ENCODE data around the gene IRF3.
A peak's percentile ranks its signal among the peaks of the same experiment; 100 is the strongest.

Gene IRF3

DNA sequence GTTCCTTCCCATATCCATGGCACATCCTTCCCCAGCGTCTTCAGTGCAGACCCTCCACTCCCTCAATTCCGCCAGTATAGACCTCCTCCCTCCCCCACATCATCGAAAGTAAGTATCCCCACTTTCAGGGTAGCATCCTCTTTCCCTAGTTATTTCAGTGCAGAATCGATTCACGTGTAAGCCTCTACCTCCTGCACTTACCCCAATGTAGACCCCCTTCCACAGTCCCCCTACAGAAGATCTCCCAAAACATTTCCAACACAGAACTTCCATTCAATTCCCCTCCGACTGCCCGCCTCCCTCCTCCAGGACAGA, 664 bp downstream of the IRF3 start:
- no peak for DNase-seq

- peak; percentile 70 to 93 (median 84) for DNase-seq
These were observed 1.3 kb downstream of the IRF3 start for GRCh38 chr19:49664171-49665035.

GRCh38 chr19:49663224-49663623, 2.4 kb downstream of the IRF3 start:
- no peak for DNase-seq

DNA sequence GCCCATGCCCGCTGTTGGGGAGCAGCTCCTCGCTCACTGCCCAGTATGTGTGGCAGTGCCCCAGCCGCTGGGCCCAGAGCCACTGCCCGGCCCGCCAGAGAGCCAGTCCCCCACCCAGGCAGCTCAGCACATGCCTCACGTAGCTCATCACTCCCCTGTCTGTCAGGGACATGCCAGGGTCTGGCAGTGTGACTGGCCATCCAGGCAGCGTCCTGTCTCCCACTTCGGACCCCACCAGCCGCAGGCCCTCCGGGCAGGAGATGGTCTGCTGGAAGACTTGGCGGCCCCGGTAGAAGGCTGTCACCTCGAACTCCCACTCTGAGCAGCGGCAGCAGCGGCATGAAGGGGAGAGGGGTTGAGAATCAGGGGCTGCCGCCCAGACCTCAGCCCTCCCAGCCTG, 3.6 kb downstream of the IRF3 start:
- DNase-seq = no peak

- no peak for DNase-seq
These were observed 5.2 kb downstream of the IRF3 start for GRCh38 chr19:49660338-49660961.

DNA sequence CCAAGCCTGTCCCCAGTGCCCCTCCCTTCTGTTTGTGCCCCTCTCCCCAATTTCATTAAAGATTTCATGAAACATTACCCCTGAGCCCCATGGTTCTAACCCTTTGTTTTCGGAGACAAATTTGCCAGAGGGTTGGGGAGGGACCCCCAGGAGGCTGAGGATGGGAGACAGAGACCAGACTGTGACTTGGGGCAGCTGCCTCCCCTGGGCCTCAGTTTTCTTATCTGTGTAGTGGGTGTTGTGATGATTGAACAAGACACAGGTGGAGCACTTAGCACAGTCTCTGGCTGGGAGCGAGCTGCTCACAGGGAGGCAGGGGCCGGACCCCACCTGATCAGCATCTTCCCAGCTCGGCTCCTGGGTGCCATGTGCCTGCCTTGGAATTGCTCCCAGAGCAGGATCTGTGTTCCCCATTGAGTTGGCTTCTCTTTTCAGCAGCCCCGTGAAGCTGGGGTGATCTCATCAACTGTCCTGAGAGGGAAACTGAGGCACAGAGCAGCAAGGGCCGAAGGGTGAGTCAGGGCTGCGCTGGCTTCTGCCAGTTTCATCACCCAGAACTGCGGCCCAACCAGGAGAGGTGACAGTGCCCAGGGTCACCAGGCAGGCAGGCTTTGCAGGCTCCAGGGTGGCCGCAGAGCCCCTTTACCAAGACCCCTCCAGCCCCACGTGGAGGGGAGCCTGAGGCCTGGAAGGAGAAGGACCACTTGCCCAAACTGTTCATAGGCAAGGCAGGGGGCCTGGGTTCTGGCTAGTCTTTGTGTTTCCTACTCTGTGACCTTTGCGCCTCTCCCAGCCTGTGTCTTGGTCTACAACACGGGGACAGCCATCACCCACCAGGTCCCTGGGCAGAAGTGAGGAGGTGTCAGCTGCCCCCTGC, 6.9 kb downstream of the IRF3 start:
- no peak for DNase-seq

DNA sequence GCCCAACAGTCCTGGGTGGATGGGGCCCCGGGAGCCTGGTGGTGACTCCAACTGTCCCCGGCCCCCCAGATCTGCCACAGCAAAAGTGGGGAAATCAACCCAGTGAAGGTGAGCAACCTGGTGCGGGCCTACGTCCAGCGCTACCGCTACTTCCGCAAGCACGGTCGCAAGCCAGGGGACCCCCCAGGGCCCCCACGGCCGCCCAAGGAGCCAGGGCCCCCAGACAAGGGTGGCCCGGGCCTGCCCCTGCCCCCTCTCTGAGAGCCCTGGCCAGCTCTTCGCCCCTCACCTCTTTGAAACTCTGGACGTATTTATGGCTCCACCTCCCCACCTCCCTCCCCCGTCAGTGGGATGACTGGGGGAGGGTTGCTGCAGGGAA, 7.5 kb downstream of the IRF3 start:
- DNase-seq = no peak

DNA sequence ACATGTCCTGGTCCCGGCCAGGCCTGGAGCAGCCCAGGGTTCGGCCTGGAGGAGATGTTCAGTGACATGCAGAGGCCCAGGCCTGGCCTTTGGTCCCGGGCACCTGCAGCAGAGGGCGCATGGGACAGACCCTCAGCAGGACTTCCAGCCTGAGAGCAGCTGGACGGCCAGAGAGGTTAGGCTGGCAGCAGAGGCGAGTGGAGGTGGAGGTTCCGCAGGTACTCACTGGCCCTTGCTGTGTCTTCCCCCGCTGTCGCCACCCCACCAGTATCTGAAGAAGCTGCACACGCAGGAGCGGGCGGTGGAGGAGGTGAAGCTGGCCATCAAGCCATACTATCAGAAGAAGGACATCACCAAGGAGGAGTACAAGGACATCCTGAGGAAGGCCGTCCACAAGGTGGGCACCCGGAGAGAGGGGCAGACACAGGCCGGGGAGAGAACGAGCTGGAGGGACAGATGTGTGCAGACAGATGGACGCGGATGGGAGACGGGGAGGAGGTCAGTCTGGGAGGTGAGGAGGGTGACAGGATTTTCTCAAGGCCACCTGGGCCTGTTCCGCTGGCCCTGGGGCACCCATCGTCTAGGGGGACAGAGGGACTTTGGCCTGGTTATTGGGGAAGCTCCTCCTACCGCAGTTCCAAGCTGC, 8.0 kb downstream of the IRF3 start:
- DNase-seq = no peak

DNA sequence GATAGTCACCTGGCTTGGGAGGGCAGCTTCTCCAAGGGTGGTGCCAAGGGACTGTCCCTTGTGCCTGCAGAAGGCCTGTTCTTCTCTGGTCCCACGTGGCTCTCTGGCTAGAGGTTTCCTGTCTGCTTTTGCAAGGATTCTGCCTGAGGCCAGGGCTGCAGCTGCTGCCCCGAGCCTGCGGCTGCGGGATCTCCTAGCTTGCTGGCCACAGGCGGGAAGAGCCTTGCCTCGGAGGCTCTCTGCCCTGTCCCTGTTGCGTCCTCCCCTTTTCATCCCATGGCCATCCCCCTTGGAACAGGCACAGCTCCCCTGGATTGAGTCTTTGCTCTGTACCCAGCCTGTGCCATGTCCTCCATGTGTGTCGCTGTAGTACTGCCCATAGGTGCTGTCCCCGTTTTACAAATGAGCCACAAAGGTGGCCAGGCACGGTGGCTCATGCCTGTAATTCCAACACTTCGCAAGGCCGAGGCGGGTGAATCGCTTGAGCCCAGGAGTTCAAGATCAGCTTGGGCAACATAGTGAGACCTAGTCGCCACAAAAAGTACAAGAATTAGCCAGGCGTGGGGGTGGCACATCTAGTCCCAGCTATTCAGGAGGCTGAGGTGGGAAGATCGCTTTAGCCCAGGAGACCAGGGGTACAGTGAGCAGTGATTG, 9.1 kb downstream of the IRF3 start:
- no peak for DNase-seq

- no peak for DNase-seq
These were observed 9.8 kb downstream of the IRF3 start for GRCh38 chr19:49655570-49656455.

DNA sequence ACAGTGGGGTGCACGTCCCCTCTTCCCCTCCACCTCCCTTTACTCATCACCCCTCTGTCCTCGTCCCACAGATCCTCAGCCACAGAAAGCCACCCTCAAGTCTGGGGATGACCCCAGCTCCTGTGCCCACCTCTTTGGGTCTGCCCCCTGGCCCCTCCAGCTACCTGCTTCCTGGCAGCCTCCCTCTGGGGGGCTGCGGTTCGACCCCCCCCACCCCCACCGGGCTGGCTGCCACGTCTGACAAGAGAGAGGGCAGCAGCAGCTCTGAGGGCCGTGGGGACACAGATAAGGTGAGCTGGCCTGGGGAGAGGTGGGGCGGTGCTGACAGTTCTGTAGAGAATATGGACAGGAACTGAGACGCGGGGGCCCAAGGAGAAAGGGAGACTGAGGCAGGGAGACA, 11.1 kb downstream of the IRF3 start:
- DNase-seq = no peak

DNA sequence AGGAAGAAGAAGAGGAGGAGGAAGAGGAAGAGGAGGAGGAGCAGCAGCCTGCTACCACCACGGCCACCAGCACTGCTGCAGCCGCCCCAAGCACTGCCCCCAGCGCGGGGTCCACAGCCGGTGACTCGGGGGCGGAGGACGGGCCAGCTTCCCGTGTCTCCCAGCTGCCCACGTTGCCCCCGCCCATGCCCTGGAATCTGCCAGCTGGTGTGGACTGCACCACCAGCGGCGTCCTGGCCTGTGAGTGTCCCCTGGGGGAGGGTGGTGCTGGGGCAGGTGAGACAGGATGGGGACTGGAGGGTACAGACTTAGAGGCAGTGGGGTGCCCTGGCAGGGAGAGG, 12.2 kb downstream of the IRF3 start:
- DNase-seq = no peak

DNA sequence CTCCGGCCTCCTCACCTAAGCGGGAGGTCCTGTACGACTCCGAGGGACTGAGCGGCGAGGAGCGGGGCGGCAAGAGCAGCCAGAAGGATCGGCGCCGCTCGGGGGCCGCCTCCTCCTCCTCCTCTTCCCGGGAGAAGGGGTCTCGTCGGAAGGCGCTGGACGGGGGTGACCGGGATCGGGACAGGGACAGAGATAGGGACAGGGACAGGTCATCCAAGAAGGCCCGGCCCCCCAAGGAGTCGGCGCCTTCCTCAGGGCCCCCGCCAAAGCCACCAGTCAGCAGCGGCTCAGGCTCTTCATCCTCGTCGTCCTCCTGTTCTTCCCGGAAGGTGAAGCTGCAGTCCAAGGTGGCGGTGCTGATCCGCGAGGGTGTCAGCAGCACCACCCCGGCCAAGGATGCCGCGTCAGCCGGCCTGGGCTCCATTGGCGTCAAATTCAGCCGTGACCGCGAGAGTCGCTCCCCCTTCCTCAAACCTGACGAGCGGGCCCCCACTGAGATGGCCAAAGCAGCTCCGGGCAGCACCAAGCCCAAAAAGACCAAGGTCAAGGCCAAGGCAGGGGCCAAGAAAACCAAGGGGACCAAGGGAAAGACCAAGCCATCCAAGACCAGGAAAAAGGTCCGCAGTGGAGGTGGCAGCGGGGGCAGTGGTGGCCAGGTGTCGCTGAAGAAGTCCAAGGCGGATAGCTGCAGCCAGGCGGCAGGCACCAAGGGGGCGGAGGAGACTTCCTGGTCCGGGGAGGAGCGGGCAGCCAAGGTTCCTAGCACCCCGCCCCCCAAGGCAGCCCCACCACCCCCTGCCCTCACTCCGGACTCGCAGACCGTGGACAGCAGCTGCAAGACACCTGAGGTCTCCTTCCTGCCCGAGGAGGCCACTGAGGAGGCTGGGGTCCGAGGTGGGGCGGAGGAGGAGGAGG, 12.8 kb downstream of the IRF3 start:
- DNase-seq = no peak

GRCh38 chr19:49651820-49652550, 13.7 kb downstream of the IRF3 start:
- no peak for DNase-seq

DNA sequence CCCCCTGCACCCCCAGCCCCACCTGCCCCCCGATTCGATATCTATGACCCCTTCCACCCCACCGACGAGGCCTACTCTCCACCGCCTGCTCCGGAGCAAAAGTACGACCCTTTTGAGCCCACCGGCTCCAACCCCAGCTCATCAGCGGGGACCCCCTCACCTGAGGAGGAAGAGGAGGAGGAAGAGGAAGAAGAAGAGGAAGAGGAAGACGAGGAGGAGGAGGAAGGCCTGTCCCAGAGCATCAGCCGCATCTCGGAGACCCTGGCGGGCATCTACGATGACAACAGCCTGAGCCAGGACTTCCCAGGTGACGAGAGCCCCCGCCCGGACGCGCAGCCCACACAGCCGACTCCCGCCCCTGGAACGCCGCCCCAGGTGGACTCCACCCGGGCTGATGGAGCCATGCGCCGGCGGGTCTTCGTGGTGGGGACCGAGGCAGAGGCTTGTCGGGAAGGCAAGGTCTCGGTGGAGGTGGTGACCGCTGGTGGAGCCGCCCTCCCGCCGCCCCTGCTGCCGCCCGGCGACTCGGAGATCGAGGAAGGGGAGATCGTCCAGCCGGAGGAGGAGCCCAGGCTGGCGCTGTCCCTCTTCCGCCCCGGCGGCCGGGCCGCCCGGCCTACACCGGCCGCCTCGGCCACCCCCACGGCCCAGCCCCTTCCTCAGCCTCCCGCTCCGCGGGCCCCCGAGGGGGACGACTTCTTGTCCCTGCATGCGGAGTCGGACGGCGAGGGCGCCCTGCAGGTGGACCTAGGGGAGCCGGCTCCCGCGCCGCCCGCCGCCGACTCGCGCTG, 14.4 kb downstream of the IRF3 start:
- DNase-seq = no peak

- no peak for DNase-seq
These were observed 19.1 kb downstream of the IRF3 start for GRCh38 chr19:49646586-49646985.

- DNase-seq = no peak
These were observed 19.7 kb downstream of the IRF3 start for GRCh38 chr19:49645995-49646394.

DNA sequence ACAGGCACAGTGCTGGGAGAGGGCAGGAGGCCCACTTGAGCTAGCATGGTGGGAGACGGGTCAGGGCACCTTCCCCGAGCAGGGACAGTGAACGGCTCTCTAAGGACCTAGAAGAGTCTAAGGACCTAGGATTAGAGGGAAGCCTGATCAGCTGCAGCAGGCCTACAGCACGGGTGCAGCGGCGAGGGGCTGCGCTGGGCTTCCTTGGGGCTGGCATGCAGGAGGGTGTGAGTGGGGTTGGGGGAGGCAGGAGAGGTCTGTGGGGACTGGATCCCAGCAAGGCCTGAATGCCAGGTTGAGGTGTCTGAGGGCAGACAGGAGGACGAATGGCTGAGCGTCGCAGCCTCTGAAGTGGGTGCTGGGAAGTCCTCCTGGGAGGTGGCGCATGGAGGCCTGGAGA, 20.1 kb downstream of the IRF3 start:
- DNase-seq = no peak

DNA sequence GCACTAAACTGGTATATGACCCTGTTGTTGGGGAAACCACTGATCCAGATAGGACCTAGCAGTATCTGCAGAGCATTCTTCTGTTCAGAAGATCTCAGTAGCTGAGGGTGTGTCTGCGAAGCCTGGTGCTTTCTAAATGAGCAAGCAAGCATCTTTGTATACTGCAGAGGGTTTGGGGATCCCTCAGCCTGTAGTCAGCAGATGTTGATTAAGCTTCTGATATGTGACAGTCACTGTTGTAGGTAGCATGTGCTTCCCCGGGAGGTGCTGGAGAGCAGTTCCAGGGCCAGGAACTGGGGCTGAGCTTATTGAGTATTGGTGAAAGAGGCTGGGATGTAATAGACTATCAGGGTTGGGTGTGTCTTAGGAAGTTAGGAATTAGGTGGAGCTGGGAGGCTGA, 22.2 kb downstream of the IRF3 start:
- DNase-seq = no peak
